ENCODE data around the gene TXNDC2.
"Not testable (repeated sequence)": the region's sequence is repeated elsewhere in the genome, so short reads cannot be mapped to it uniquely, and the experiment has no call there.

Gene TXNDC2

DNA sequence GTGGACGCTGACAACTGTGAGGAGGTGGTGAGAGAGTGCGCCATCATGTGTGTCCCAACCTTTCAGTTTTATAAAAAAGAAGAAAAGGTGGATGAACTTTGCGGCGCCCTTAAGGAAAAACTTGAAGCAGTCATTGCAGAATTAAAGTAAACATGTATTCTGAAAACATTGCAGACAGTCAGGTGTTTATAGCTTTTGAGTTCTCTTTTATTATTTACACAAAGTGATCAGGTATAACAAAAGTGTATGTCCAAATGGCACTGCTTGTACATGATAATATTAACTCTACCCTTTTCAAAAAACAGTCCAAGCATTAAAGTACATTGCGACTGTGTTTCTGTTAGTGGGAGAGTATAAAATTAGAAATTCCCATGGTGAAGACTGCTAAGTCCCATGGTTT is 2.2 kb downstream of the TXNDC2 start:
- no peak for DNase-seq

DNA sequence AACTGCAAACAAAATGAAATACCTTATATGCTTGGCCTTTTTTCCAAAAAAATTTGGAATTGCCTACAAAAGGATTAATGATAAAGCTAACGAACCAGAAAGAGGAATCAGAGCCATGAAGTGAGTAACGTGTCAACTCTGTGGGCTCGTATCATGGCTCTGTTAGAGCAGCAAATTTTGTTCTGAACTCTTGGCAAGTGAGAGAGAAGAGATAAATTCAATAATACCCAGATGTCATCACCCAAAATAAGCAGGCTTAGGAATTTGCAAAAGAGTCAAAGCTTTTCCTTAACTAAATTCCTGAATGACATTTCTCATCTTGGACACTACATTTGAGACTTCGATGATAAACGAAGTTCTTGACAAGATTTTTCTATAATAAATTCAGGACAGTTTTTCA is 4.4 kb downstream of the TXNDC2 start:
- DNase-seq, result no peak

DNA sequence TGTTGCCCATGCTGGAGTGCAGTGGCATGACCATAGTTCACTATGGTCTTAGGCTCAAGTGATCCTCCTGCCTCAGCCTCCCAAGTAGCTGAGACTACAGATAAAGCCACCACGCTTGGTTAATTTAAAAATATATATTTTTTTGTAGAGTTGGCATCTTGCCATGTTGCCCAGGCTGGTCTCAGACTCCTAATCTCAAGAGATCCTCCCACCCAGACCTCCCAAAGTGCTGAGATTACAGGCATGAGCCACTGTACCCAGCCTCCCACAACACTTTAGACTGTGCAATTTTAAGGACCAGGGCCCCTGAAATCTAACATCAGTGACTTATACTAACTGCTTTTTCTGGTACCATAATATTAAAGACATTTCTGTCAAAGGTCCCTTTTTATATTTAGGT is 5.2 kb downstream of the TXNDC2 start:
- no peak for DNase-seq

DNA sequence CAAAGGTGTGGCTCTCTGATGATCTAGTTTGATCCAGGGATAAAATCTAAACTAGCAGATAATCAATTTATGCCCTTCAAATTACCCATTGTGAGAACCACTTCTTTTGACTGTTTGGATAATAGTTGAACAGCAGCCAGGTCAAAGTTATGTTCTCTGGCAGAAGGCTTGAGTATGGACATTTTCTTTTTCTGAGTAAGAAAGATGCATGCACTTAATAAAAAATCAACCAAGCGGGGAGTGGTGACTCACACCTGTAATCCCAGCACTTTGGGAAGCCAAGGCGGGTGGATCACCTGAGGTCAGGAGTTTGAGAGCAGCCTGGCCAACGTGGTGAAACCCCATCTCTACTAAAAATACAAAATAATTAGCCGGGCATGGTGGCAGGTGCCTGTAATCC is 5.7 kb downstream of the TXNDC2 start:
- not testable (repeated sequence) for DNase-seq

DNA sequence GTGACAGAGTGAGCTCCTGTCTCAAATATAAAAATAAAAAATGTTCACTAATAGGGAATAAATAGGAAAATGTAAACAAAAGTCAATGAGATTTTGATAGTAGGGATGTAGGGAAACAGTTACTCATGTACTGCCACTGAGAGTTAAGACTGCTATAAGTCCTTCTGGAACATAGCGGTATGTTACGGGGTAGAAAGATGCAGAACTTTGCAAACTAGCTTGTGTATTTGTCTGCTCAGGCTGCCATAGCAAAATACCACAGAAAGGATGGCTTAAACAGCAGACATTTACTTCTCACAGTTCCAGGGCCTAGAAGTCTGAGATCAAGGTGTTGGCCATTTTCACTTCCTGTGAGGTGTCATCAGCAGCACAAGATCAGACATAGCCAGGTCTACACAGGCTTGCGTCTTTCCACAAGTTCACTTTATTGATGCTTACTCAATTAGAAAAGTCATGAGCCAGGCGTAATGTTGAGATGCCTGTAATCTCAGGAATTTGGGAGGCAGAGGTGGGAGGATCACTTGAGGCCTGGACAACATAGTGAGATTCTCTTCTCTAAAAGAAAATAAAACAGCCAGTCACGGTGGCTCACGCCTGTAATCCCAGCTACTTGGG is 8.8 kb downstream of the TXNDC2 start:
- DNase-seq, result no peak

DNA sequence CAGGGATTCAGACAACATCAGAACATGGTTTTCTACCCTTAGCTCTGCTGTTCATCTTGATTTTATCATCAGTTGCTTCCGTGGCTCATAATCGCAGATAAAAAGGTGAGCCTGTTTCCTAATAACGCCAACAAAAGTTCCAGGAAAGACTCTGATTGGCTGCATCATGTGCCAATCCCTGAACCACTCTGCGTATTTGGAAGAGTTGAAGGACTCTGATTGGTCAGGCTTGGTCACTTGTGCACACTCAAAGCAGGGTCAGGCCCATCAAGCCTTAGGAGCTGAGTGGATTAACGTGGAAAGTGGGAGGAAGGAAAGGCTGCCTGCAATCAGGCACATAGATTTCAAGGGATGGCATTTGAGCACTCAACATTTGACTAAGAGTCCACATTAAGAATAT is 11.4 kb downstream of the TXNDC2 start:
- no peak for DNase-seq

DNA sequence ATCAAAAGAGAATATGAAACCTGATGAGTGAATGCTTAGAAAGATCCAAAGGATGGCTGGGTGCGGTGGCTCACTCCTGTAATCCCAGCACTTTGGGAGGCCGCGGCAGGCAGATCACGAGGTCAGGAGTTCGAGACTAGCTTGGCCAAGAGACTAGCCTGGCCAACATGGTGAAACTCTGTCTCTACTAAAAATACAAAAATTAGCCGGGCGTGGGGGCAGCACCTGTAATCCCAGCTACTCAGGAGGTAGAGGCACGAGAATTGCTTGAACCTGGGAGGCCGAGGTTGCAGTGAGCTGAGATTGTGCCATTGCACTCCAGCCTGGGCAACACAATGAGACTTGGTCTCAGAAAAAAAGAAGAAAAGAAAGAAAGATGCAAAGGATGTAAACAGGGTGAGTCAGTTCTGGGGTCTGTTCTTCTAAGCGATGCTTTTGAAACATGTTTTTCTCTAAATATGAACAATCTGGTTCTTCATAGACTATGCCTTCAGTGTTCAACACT is 12.1 kb downstream of the TXNDC2 start:
- not testable (repeated sequence) for DNase-seq

DNA sequence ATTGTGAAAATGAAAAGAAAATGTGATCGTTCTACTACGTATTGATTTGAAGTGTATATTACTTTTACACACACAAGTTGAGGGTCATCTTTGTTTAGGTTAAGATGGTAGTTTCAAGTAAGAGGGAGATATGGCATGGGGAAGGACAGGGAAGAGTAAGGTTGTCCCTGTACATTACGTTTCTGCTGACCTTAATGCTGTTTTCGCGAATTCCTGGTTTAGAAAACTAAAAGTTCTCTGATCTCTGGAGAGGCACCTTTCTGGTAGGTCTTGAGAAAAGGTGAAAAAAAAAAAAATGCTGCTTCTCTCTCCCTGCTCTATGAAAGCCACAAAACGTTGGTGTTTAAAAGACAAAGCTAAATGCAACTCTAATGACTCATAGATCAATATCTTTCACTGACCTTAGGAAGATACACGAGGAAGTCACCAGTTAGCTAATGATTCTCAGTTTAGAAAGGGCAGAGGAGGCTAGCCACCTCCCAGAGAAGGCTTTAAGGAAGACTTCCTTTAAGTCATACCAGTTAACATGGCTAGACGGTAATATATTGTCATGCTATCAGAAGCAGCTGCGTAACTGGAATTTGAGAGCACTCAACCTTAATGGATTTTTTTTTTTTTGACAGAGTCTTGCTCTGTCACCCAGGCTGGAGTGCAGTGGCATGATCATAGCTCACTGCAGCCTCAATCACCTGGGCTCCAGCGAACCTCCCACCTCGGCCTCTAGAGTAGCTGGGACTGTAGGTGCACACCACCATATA is 13.2 kb downstream of the TXNDC2 start:
- no peak for DNase-seq

DNA sequence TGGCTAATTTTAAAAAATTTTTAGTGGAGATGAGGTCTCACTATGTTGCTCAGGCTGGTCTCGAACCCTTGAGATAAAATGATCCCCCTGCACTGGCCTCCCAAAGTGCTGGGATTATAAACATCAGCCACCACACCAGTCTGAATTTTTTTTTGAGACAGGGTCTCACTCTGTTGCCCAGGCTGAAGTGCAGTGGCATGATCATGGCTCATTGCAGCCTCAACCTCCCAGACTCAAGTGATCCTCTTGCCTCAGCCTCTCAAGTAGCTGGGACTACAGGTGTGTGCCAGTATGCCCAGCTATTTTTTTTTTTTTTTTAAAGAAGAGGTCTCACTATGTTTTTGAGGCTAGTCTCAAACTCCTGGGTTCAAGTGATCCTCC is 13.8 kb downstream of the TXNDC2 start:
- DNase-seq, result not testable (repeated sequence)

DNA sequence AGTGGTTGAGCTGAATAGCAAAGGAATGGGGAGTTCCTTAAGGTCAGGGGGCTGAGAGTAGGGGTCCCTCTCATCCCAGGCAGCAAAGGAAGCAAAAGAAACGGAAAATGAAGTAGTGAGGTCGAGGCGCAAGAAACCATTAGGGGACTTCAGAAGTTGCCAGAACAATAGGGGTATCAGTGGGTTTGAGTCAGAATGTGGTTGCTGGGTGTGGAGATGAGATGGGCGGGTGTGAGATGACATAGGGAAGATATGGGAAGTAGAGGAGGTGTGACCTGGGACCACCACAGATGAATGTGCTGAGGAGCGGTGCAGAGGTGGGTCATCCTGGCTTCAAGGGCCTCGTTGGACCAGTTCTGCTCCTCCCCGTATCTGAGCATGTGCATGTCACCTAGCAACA is 14.9 kb downstream of the TXNDC2 start:
- no peak for DNase-seq

DNA sequence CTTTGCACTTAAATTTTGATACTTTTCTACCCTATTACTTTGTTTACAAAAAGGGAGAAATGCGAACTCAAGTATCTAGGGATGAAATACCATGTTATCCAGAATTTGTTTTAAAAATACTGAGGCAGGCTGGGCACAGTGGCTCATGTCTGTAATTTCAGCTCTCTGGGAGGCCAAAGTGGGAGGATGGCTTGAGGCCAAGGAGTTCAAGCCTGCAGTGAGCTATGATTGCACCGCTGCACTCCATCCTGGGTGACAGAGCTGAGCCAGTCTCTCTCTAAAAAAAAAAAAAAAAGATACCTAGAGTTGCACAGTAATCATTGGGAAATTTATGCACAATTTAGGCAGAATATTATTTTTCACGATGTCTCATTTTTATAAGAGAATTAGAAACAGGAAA is 15.6 kb downstream of the TXNDC2 start:
- DNase-seq, result no peak

DNA sequence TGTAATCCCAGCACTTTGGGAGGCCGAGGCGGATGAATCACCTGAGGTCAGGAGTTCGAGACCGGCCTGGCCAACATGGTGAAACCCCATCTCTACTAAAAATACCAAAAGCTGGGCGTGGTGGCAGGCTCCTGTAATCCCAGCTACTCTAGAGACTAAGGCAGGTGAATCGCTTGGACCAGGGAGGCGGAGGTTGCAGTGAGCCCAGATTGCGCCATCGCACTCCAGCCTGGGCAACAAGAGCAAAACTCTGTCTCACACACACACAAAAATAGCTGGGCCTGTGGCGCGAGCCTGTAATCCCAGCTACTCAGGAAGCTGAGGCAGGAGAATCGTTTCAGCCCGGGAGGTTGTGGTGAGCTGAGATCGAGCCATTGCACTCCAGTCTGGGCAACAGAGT is 16.5 kb downstream of the TXNDC2 start:
- DNase-seq, result not testable (repeated sequence)

DNA sequence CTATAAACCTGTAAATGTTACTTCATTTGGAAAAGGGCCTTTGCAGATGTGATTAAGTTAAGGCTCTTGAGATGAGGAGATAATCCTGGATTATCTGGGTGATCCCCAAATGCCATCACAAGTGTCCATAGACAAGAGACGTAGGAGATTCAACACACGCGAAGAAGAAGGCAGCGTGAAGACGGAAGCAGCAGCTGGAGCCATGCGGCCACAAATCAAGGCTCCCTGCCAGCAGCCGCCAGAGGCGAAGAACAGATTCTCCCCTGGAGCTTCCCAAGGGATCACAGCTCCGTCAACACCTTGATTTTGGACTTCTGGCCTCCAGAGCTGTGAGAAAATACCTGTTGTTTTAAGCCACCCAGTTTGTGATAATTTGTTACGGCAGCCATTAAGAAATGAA is 17.1 kb downstream of the TXNDC2 start:
- DNase-seq, result peak; percentile 16

DNA sequence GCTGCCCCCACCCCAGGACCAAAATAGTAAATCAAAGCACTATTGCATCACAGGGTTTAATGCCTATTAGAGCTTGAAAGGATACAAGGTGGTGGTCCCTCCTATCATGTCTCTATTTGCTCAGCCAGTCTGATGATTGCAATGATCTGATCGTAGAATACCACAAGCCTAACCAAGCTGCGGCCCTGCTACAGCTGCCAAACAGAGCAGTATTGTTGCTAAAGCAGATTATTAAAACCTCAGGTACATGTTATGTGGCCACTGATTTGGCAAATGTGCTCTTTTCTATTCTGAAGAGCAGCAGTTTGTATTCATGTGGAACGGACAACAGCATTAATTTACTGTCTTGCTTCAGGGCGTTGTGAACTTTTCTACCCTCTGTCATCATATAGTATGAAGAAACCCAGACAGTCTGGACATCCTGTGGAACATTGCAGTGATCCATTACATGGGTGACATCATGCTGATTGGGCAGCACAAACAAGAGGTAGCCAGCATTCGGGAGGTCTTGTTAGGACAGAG is 19.7 kb downstream of the TXNDC2 start:
- DNase-seq, result no peak

DNA sequence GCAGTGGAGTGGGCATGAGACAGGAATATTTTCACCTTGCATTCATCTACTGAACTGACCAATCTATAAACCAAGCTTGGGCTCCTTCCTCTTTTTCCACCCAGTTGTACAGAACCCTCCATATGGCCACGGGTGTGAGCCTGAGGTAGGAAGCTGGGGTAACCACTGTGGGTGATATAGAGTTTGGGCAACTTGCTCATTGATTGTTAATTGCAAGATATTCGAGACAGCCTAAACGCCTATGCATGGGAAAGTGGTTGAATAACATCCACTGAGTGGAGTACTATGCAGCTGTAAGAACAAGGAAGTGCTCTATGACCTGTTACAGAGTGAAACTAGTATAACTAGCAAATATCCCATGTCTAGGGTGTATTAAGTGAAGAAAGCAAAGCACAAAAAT is 20.7 kb downstream of the TXNDC2 start:
- no peak for DNase-seq

DNA sequence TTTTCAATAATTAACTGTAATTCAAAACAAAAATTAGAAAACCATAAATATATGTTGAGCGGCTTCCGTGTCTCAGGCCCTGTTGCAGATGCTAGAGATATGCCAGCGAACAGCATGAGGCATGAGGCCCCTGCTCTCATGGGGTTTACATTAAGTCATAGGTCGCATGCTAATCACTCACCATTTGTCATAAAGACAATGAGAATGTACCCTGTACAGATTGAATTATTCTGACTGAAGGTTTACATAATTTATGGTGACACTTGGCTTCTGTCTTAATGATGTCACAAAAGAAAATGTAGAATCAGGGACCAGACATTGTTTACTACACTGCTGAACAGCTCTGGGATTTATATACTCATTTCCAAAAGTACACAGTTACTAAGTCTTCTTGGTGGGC is 22.1 kb downstream of the TXNDC2 start:
- DNase-seq, result no peak

DNA sequence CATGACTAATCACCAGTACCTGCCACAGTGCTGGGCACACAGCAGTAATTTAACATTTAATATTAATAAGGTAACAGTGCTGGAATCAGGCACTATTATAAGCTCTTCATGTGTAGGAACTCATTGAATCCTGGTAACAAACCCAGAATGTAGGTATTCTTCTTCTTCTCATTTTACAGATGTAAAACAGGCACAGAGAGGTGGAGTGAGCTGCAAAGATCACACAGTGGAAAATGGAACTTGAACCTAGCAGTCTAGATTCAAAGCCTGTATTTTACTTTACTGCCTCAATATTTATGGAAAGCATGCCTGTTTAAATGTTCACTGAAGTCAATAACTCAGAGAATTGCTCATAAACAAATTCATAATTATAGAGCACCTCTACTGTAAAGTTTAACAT is 24.3 kb downstream of the TXNDC2 start:
- DNase-seq, result no peak

DNA sequence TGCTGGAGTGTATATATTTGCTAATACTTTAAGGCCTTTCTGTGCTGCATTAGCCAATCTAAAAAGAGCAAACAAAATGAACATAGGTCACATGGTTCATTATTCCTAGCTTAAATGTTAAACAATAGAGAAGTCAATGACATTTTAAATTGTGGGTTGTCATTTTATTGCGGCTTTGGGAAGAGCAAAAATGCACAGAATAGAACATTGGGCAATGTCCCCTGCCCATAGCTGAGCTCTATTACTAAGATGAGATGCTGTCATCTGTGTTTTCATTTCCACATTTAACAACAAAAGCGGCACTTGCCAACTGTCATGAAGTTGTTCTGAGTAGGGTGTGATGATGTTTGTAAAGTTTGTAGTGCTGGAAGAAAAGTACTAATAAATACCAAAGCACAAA is 24.9 kb downstream of the TXNDC2 start:
- DNase-seq, result no peak

DNA sequence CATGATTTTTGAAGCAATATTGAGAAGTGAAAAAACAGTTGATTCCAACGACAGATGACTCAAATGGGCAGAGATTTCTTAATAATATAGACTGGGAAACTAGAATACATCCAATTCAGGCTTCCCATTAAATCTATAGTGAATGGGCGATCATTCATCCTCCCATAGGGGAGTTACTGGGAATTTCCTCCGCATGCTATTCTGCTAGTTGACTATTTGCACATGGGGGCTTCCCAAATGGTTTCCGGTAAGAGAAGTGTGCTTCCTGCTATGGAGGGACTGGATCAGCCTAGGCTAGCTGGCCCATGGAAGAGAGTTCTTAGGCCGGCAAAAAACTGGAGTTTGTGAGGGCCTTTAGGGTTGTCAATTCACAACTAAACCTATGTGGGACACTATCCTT is 25.5 kb downstream of the TXNDC2 start:
- no peak for DNase-seq

DNA sequence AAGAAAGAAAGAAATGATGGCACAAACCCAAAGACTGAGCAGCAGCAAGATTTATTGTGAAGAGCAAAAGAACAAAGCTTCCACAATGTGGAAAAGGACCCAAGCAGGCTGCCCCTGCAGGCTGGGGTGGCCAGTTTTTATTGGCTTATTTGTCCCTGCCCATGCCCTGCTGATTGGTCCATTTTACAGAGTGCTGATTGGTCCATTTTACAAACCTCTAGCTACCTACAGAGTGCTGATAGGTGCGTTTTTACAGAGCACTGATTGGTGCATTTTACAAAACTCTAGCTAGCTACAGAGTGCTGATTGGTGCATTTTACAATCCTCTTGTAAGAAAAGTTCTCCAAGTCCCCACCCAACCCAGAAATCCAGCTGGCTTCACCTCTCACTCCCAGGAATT is 26.5 kb downstream of the TXNDC2 start:
- DNase-seq, result not testable (repeated sequence)

DNA sequence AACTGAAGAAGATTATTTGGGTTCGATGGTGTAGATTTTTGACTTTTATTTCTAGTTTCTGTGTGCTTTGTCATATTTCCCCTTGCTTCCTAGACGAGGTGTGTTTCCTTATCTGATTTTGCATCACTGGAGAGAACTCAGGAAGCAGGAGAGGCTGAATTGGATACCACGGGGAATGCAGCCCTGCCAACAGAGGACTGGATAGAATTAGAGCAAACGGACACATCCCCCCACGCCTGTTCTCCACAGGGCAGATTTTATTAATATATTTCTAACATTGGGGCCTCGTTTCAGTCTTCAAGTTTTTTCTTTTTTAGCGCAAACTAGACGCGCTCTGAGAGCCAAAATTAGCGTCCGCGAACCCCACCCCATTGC is 27.4 kb downstream of the TXNDC2 start:
- no peak for DNase-seq

DNA sequence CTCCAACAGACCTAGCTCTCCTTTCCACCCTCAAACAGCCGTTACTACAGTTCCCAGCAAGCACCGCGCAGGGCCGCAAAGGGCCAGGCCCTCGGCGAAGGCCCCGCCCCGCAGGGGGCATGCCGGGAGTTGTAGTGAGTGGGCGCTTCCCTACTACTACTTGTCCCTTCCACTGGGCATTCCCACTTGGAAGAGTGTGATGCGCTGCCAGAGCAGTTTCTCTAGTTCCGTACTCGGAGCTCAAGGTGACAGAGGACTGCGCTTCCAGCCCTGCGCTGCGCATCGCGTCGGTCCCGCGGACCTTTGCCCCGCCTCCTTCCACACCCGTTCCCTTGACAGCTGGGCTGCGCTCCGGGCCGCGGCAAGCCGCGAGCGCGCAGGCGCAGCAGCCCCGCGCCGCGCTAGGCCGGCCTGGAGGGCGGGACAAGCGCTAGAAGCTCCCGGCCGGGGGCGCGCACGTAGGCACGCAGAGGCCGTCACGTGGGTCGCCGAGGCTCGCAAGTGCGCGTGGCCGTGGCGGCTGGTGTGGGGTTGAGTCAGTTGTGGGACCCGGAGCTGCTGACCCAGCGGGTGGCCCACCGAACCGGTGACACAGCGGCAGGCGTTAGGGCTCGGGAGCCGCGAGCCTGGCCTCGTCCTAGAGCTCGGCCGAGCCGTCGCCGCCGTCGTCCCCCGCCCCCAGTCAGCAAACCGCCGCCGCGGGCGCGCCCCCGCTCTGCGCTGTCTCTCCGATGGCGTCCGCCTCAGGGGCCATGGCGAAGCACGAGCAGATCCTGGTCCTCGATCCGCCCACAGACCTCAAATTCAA is 28.0 kb downstream of the TXNDC2 start, which contains the start of gene VAPA:
TSS of gene VAPA (plus strand) at position 491 of the 808 bp plus-strand sequence. CDS start at position 732, 241 bp downstream.
- DNase-seq, result peak; percentile 84

DNA sequence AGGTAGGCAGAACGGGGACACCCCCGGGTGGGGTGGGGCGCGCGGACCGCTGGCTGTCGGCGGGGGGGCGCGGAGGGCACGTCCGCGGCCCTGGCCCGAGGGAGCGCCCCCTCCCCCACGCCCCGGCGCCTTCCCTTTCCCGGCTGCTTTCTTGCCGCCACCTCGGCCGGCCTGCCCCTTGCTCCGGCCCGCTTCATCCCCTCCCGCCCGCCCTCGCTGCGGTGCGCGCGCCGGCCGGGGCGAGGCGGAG is 28.5 kb downstream of the TXNDC2 start:
- DNase-seq, result no peak

Data from DMS 273 treated with DMSO at 0.1 percent for 48 hours (cell line).